GM12892 (cell line): ENCODE measurements around the gene PCDH15.

Source experiments
- DNase-seq: peaks from one replicate; pipeline ENCODE4 v3.0.0; 2011; ENCODE audit not compliant: insufficient read length
- FAIRE-seq: peaks from 2 replicates; lab custom pipeline; 2011; peaks lifted over from hg19 to GRCh38; lab: Jason Lieb, UNC
- POLR2A ChIP-seq: IDR thresholded peaks from 2 replicates; pipeline ENCODE4 v1.6.1; 2011; ENCODE audit warnings: low read depth, low read length, control low read depth
- POLR2AphosphoS5 ChIP-seq: IDR thresholded peaks from 2 replicates; pipeline ENCODE4 v1.6.1; 2011; ENCODE audit warnings: low read depth, low read length, control low read depth
- TAF1 ChIP-seq: IDR thresholded peaks from 2 replicates; pipeline ENCODE4 v1.6.1; 2011; ENCODE audit warnings: low read depth, mild to moderate bottlenecking, control low read depth, low read length, borderline replicate concordance

The PCDH15 gene

DNA sequence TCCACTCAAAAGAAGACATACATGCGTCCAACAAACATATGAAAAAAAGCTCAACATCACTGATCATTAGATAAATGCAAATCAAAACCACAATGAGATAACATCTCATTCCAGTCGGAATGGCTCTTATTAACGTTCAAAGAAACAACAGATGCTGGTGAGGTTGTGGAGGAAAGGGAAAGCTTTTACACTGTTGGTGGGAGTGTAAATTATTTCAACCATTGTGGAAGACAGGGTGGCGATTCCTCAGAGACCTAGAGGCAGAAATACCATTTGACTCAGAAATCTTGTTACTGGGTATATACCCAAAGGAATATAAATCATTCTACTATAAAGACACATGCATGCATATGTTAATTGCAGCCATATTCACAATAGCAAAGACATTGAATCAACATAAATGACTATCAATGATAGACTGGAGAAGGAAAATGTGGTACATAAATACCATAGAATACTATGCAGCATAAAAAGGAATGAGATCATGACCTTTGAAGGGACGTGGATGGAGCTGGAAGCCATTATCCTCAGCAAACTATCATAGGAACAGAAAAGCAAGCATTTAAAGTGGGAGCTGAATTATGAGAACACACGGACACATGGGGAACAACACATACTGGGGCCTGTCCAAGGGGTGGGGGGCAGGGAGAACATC lies 28.4 kb downstream of the PCDH15 start:
- DNase-seq (no peak), FAIRE-seq (no peak)
- TF ChIP-seq POLR2A (no peak), TAF1 (no peak)

DNA sequence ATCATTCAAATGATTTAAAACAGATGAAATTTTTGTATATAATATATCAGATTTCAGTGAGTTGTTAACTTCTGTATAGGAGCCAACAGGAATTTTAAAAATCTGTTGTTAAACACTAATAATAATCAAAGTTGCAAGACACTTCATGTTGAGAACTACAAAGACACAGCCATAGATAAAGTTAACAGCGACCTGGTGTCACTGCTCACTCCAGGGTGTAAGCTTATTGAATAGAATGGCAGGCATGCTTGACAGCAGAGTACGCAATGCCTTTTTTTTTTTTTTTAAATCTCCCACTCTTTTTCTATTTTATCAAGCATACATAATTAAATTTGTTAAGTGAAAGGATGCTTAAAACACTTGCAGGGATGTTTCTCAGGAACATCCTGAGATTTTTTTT lies 32.0 kb downstream of the PCDH15 start:
- TF ChIP-seq POLR2AphosphoS5 (no peak), TAF1 (no peak), POLR2A (no peak)
- no peak for FAIRE-seq
- DNase-seq = no peak

DNA sequence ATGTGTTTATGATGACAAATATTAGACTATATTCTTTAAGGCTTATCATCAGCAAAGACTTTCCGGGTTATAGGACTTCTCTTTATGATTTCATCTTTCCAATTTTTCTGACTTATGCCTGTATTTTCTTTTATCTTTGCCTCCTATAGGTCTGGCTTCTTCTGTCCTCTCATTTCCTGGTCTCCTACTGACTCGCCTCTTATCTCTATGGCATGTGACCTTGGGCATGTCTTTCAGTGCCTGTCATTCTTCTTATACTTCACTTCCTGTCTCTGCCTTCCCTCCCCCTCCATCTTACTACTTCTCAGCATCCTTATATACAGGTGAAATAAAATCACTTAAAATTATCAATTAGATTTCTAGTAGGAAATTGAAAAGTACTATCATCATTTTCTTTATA lies 42.2 kb downstream of the PCDH15 start:
- TF ChIP-seq POLR2A (no peak), TAF1 (no peak), POLR2AphosphoS5 (no peak)
- DNase-seq = no peak
- no peak for FAIRE-seq

DNA sequence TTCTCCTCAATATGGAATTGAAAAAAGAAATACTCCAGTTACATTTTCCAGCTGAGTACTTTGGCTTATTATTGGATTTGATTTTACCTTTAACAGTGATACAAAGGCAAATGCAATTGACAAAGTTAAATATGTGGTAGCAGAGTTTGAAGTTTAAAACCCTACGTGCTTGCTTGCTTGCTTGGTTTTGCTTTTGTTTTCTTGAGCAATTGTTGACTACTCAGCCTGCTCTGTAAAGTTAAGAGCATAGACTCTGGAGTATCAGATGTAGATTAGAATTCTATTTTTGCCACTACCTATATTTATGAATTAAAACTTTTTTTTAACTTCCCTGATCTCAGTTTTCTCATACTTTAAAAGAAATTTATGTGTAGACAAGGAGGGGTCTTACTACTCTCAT lies 51.4 kb downstream of the PCDH15 start:
- DNase-seq (no peak), FAIRE-seq (no peak)

DNA sequence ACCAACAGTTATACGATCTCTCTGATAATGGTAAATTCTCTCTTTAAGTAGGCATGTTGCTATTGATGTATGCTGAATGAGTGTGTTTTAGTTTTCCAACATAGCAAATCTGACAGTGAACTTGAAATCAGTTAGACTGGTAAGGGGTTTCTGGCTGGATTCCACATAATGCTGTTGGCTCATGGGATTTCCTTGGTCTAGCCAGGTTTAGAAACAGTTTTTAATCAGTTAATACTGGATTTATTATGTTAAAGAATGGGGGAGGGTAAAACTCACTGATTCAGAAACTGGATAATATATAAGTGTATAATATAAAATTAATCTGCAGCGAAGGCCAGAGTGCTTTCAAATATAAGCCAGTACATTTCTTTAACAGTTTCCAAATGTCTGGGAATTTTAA lies 55.6 kb downstream of the PCDH15 start:
- DNase-seq = no peak
- no peak for FAIRE-seq
- no peak for TF ChIP-seq POLR2A
- no peak for TF ChIP-seq POLR2AphosphoS5
- TF ChIP-seq TAF1 = no peak

More for the DNA sequence above, 51.4 kb downstream of the PCDH15 start:
- TF ChIP-seq POLR2AphosphoS5 = no peak
- no peak for TF ChIP-seq POLR2A
- no peak for TF ChIP-seq TAF1

DNA sequence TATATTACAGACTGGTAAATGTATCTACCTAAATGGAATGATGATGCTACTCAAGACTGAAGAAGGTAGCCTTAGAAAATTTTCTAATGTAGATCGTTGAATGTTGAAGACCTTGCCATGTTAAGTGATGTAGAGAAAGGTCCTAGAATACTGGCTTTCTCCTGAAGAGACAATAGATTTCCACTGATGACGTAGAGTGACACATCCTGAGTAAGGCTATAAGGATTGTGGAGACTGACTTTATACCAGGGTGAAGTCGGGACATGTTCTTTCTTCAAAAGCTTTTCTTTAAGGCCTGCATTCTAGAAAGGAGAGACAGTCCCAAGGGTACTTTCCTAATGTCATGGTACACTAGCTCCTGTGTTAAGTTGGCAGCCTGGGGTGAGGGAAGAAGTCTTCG lies 58.6 kb downstream of the PCDH15 start:
- TF ChIP-seq TAF1 (no peak), POLR2AphosphoS5 (no peak), POLR2A (no peak)
- no peak for DNase-seq
- no peak for FAIRE-seq

DNA sequence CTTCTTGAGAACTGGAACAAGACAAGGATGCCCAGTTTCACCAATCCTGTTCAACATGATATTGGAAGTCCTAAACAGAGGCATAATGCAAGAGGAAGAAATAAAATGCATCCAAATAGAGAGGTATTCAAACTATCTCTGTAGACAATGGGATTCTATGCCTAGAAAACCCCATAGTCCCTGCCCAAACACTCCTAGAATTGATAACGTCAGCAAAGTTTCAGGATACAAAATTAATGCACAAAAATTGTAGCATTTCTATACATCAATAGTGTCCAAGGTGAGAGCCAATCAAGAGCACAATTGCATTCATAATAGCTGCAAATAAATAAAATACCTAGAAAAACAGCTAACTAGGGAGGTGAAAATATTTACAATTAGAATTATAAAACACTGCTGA lies 72.5 kb downstream of the PCDH15 start:
- DNase-seq (no peak), FAIRE-seq (no peak)
- TF ChIP-seq POLR2AphosphoS5 = no peak

DNA sequence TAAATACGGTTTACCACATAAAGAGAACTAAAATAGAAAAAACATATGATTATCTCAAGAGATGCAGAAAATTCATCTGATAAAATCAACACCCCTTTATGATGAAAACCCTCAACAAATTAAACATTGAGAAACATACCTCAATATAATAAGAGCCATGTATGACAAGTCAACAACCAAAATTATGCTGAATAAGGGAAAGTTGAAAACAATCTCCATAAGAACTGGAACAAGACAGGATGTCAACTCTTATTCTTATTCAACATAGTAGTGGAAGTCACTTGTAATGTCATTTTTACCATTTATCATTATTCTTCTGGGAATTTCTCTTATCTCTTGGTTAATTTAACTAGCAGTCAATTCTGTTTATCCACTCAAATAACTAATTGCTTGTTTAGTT lies 79.0 kb downstream of the PCDH15 start:
- FAIRE-seq = no peak
- TF ChIP-seq TAF1 (no peak), POLR2A (no peak), POLR2AphosphoS5 (no peak)
- DNase-seq = no peak

DNA sequence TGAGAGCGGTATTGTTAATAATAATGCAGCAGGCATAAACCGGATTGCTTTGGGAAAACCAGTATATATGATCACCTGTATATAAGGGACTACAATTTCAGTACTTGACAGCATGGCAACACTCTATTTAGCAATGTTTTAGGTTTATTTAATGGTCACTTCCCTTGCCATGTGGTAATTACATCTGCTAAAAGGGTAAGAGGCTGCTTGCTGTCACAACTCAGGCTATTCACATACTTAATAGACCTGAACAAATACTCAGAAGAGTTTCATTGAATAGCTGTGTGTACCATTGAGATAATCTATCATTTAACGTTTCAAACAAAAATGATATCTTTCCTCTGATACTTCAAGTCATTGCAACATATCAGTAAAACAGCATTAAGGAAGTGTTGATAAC lies 90.1 kb downstream of the PCDH15 start:
- DNase-seq (no peak), FAIRE-seq (no peak)
- TF ChIP-seq POLR2AphosphoS5 = no peak
- no peak for TF ChIP-seq TAF1
- TF ChIP-seq POLR2A = no peak

DNA sequence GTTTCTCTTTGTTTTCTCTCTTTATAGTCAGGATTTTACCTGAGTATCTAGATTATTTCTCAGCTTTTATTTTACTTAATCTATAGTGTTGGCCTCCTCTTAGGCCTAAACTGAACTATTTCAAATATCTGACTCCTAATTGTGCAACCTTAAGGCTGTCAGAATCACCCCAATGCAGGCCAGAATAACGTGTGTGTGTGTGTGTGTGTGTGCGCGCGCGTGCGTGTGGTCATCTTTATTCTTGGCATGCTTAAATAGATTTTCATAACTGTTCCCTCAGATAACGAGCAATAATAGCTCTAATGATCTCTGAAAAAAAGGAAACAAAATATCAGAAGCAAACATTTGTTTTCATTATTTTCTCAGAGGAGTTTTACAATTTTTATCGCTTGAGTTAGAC lies 92.4 kb downstream of the PCDH15 start:
- no peak for TF ChIP-seq POLR2AphosphoS5
- TF ChIP-seq POLR2A = no peak
- no peak for TF ChIP-seq TAF1
- no peak for DNase-seq
- FAIRE-seq = no peak

DNA sequence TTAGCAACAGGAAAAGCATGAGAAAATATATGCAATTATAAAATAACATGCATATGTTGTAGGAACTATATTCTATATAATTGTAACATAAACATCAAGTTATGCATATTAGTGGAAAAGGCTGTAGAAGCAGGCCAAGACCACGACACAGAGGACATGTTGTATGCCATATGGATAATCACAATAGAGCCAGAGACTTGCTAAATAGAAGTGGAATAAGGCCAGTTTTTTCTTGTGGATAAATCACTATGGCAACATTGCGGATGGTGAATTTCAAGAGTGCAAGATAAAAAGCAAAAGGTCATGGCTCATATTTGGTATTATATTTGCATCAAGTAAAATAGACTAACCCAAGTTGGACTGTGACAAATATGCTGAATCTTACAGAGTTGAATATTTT lies 93.0 kb downstream of the PCDH15 start:
- FAIRE-seq (no peak), DNase-seq (no peak)
- TF ChIP-seq TAF1 (no peak), POLR2AphosphoS5 (no peak), POLR2A (no peak)

DNA sequence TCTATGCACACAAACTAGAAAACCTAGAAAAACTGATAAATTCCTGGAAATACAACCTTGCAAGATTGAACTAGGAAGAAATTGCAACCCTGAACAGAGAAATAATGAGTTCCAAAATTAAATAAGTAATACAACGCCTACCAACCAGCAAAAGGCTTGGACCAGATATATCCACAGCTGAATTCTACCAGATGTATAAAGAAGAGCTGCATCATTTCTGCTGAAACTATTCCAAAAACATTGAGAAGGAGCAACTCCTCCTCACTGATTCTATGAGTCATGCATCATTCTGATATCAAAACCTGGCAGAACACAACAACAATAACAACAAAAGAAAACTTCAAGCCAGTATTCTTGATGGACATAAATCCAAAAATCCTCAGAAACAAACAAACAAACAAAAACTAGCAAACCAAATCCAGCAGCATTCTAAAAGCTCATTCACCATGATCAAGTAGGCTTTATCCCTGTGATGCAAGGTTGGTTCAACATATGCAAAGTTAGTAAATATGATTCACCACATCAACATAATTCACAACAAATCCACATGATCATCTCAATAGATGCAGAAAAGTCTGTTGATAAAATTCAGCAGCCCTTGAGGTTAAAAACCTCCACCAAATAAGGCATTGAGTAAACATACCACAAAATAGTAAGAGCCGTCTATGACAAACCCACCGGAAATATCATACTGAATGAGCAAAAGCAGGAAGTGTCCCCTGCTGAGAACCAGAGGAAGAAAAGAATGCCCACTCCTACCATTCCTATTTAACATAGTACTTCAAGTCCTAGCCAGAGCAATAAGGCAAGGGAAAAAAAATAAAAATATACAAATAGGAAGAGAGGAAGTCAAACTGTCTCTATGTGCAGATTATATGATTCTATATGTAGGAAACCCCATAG lies 98.2 kb downstream of the PCDH15 start:
- no peak for FAIRE-seq
- no peak for DNase-seq
- TF ChIP-seq POLR2AphosphoS5 = no peak
- no peak for TF ChIP-seq POLR2A
- no peak for TF ChIP-seq TAF1

DNA sequence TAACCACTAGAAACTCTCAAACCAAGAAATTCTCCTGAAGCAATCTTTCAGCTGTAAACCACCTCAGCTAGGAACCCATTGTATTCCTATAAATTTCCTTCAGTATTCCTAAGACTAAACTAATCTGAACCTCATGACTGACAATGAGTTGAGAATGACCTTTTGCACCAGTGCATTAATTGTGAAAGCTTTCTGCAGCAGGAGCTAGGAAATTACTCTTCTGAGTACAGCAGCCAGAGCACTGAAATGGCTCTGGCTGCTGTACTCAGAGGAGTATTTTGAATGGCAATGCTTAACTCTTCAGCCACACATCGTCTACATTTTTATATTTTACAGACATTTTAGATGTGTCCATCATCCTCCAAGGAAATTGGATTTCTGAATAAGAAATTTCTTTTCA lies 109.7 kb downstream of the PCDH15 start:
- DNase-seq = no peak
- TF ChIP-seq TAF1 (no peak), POLR2A (no peak), POLR2AphosphoS5 (no peak)
- no peak for FAIRE-seq

DNA sequence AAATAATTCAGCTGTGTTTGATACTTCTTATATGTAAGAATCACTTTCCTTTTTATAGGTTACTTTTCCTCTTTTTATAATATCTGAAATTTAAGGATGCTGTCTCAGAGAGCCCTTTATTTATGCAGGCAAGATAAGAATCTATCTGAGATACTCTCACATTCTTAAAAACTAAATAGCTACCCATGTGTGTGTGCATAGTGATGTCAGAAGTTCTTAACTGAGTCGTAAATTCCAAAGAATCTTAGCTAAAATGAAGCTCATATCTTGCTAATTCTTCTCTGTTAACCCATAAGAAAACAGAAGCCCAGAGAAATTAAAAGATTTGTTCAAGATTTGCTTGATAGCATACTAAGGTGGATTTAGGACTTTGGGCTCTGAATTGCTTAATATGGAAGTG lies 118.5 kb downstream of the PCDH15 start:
- FAIRE-seq = no peak
- no peak for DNase-seq
- TF ChIP-seq TAF1 (no peak), POLR2AphosphoS5 (no peak), POLR2A (no peak)
